GM23338 (cell line): ENCODE results near the gene CMC1. TPM values are rescaled to one million over a fixed set of nuclear protein-coding genes. Genes with fewer than 3 reads are reported as not detected.

ENCODE experiments used
- ATAC-seq: fragments of 200-7000 bp; cut with Tn5 transposase; 3 replicates; pipeline ENCODE4 v1.9.1; 2020
- DNase-seq: peaks from one replicate; pipeline ENCODE4 v3.0.0-alpha.2; 2015; ENCODE audit warnings: low spot score
- H2AFZ ChIP-seq: fragments of 200-600 bp; sonication (generic); 2 replicates; pipeline ENCODE4 v1.8.0; 2016; ENCODE audit warnings: antibody characterized with exemption, mild to moderate bottlenecking, moderate library complexity
- H3F3A ChIP-seq: fragments of 200-600 bp; sonication (generic); replicated peaks from 2 replicates; pipeline ENCODE4 v1.8.0; 2017; ENCODE audit warnings: antibody characterized with exemption, mixed run types, low read depth
- H3K27ac ChIP-seq: fragments of 200-600 bp; sonication (generic); 2 replicates; pipeline ENCODE4 v1.6.1; 2016; ENCODE audit warnings: low read depth
- H3K27me3 ChIP-seq: fragments of 200-600 bp; sonication (generic); 2 replicates; pipeline ENCODE4 v1.8.0; 2016; ENCODE audit warnings: mild to moderate bottlenecking, mixed run types, moderate library complexity; ENCODE audit not compliant: insufficient read depth
- H3K36me3 ChIP-seq: fragments of 200-600 bp; sonication (generic); 2 replicates; pipeline ENCODE4 v1.8.0; 2016; ENCODE audit warnings: mild to moderate bottlenecking; ENCODE audit not compliant: insufficient read depth
- H3K4me1 ChIP-seq: fragments of 200-600 bp; sonication (generic); 2 replicates; pipeline ENCODE4 v1.8.0; 2016; ENCODE audit warnings: mild to moderate bottlenecking, moderate library complexity; ENCODE audit not compliant: insufficient read depth
- H3K4me2 ChIP-seq: fragments of 200-600 bp; sonication (generic); 2 replicates; pipeline ENCODE4 v1.7.1; 2017; ENCODE audit warnings: mixed run types
- H3K4me3 ChIP-seq: fragments of 200-600 bp; sonication (generic); 2 replicates; pipeline ENCODE4 v1.6.1; 2016; ENCODE audit warnings: mixed run types
- H3K79me2 ChIP-seq: fragments of 200-600 bp; sonication (generic); replicated peaks from 2 replicates; pipeline ENCODE4 v1.8.0; 2017; ENCODE audit warnings: mild to moderate bottlenecking; ENCODE audit not compliant: insufficient read depth
- H3K9me2 ChIP-seq: fragments of 200-600 bp; sonication (generic); 2 replicates; pipeline ENCODE4 v1.8.0; 2017; ENCODE audit not compliant: insufficient read depth
- H4K20me1 ChIP-seq: fragments of 200-600 bp; sonication (generic); replicated peaks from 2 replicates; pipeline ENCODE4 v1.8.0; 2017; ENCODE audit warnings: mild to moderate bottlenecking; ENCODE audit not compliant: insufficient read depth
- H3K27ac Mint-ChIP-seq: 2 replicates; pipeline ENCODE4 v1.8.0; 2020; ENCODE audit warnings: inconsistent platforms, mild to moderate bottlenecking, moderate library complexity, mixed read lengths
- H3K27me3 Mint-ChIP-seq: 3 replicates; pipeline ENCODE4 v1.8.0; 2022; ENCODE audit warnings: low read depth, mild to moderate bottlenecking, moderate library complexity, mixed read lengths, inconsistent platforms; ENCODE audit not compliant: insufficient read depth, poor library complexity
- H3K36me3 Mint-ChIP-seq: 3 replicates; pipeline ENCODE4 v1.8.0; 2021; ENCODE audit warnings: low read depth, mild to moderate bottlenecking, inconsistent platforms, moderate library complexity, mixed read lengths
- H3K4me1 Mint-ChIP-seq: 3 replicates; pipeline ENCODE4 v1.8.0; 2020; ENCODE audit warnings: mild to moderate bottlenecking, inconsistent platforms, mixed read lengths
- H3K4me3 Mint-ChIP-seq: 3 replicates; pipeline ENCODE4 v1.8.0; 2021; ENCODE audit warnings: moderate library complexity, mild to moderate bottlenecking, inconsistent platforms, mixed read lengths
- H3K9me3 Mint-ChIP-seq: 3 replicates; pipeline ENCODE4 v1.8.0; 2020; ENCODE audit warnings: moderate library complexity, mild to moderate bottlenecking, inconsistent platforms, mixed read lengths
- CREB1 ChIP-seq: fragments of 250-450 bp; sonication (Bioruptor Pico); IDR thresholded peaks from 2 replicates; pipeline ENCODE4 v1.5.0; 2020; ENCODE audit warnings: low read depth, mild to moderate bottlenecking, moderate library complexity
- EZH2 ChIP-seq: fragments of 200-600 bp; sonication (generic); IDR thresholded peaks from one replicate; pipeline ENCODE4 v1.8.0; 2017; ENCODE audit warnings: antibody characterized with exemption, mild to moderate bottlenecking, low read depth; ENCODE audit not compliant: unreplicated experiment
- EZH2phosphoT487 ChIP-seq: fragments of 200-600 bp; sonication (generic); IDR thresholded peaks from one replicate; pipeline ENCODE4 v1.8.1; 2018; ENCODE audit warnings: antibody characterized with exemption; ENCODE audit not compliant: unreplicated experiment
- JUNB ChIP-seq: IDR thresholded peaks from one replicate; pipeline ENCODE4 v1.6.1; 2016; ENCODE audit warnings: antibody characterized with exemption; ENCODE audit not compliant: unreplicated experiment
- NANOG ChIP-seq: IDR thresholded peaks from 2 replicates; pipeline ENCODE4 v1.6.1; 2016; ENCODE audit warnings: antibody characterized with exemption, borderline replicate concordance
- POLR2AphosphoS5 ChIP-seq: IDR thresholded peaks from 2 replicates; pipeline ENCODE4 v1.6.1; 2016; ENCODE audit warnings: antibody characterized with exemption, low read depth
- STAT1 ChIP-seq: IDR thresholded peaks from one replicate; pipeline ENCODE4 v1.6.1; 2016; ENCODE audit warnings: antibody characterized with exemption; ENCODE audit not compliant: unreplicated experiment
- ZNF114 ChIP-seq: fragments of 250-450 bp; sonication (Bioruptor Pico); IDR thresholded peaks from 2 replicates; pipeline ENCODE4 v1.5.0; 2020; ENCODE audit warnings: mild to moderate bottlenecking, moderate library complexity
- ZNF331 ChIP-seq: fragments of 250-450 bp; sonication (Bioruptor Pico); IDR thresholded peaks from 2 replicates; pipeline ENCODE4 v1.5.0; 2020; ENCODE audit warnings: low read depth, mild to moderate bottlenecking, moderate library complexity
- ZNF462 ChIP-seq: fragments of 250-450 bp; sonication (Bioruptor Pico); IDR thresholded peaks from 2 replicates; pipeline ENCODE4 v1.5.0; 2020; ENCODE audit warnings: mild to moderate bottlenecking, moderate library complexity
- polyA plus RNA-seq: library from polyadenylated mRNA; unstranded; fragments of >200 nt; fragmentation: Nextera tagmentation; extraction: Ambion mirVana; gene quantifications from 2 replicates; pipeline ENCODE4 v1.2.1, GENCODE V29; 2016
- total RNA-seq: library from RNA; depleted of rRNA; stranded (reverse); fragments of >200 nt; shearing (Covaris generic); gene quantifications from 2 replicates; pipeline ENCODE4 v1.2.3, GENCODE V29; 2014
- TF ChIP-seq, protein P1 (sequence below): IDR thresholded peaks from 2 replicates; pipeline ENCODE4 v1.6.1; 2016; ENCODE audit warnings: antibody characterized with exemption
- TF ChIP-seq, protein P2 (sequence below), 2 experiments: fragments of 200-600 bp in 1 of 2; sonication (generic) in 1 of 2; conservative IDR thresholded peaks; 2 replicates each; pipeline versions ENCODE4 v1.5.1 to v1.6.1; 2016 to 2017; ENCODE audit warnings: antibody characterized with exemption in 2 of 2, low read depth in 2 of 2, mild to moderate bottlenecking in 2 of 2, moderate library complexity in 1 of 2
- TF ChIP-seq, protein P3 (sequence below): IDR thresholded peaks from one replicate; pipeline ENCODE4 v1.6.1; 2018; ENCODE audit warnings: antibody characterized with exemption; ENCODE audit not compliant: unreplicated experiment

The CMC1 gene
- total and polyA plus RNA-seq, 2 experiments from 2014 or later, result 9.2 to 144 TPM

DNA sequence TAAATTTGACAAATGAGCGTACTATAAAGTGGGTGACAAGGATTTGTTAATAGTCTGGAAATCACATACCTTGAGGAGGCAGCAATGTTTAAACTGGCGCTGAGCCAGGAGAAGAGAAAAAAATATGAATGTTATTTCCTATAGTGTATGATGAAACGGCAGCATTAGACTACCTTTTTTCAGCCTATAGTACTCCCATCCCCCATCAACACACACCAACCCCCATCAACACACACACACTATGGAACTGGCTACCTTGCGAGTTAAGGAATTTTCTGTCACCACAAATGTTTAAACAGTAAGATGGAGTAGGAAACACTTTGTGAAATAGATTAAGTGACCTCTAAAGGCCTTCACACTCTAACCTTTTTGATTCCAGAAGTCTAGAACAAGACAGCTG lies 60.3 kb downstream of the CMC1 start:
- H4K20me1 ChIP-seq, result no peaks in the 10 kb centered on the region
- Mint-ChIP-seq H3K27me3 (no peaks in the 10 kb centered on the region), H3K4me1 (peaks cover 6% of the 10 kb centered on the region; the same call in 2 of the 3 replicates), H3K27ac (no peak overlapping the region), H3K9me3 (no peaks in the 10 kb centered on the region), H3K4me3 (no peak overlapping the region), H3K36me3 (no peaks in the 10 kb centered on the region)
- no peaks in the 10 kb centered on the region for H3F3A ChIP-seq
- no peaks in the 10 kb centered on the region for H3K36me3 ChIP-seq
- H3K4me1 ChIP-seq, result no peaks in the 10 kb centered on the region
- no peaks in the 10 kb centered on the region for H3K9me2 ChIP-seq
- ATAC-seq, result no peak
- no peaks in the 10 kb centered on the region for H3K79me2 ChIP-seq
- TF ChIP-seq JUNB (no peak), EZH2 (no peak), EZH2phosphoT487 (no peak), POLR2AphosphoS5 (no peak), ZNF331 (CRISPR knock-in tag) (no peak), NANOG (no peak), STAT1 (no peak), CREB1 (CRISPR knock-in tag) (no peak), ZNF462 (no peak), ZNF114 (no peak)
- TF ChIP-seq, protein P1, sequence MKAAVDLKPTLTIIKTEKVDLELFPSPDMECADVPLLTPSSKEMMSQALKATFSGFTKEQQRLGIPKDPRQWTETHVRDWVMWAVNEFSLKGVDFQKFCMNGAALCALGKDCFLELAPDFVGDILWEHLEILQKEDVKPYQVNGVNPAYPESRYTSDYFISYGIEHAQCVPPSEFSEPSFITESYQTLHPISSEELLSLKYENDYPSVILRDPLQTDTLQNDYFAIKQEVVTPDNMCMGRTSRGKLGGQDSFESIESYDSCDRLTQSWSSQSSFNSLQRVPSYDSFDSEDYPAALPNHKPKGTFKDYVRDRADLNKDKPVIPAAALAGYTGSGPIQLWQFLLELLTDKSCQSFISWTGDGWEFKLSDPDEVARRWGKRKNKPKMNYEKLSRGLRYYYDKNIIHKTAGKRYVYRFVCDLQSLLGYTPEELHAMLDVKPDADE, result no peak
- TF ChIP-seq, protein P2, sequence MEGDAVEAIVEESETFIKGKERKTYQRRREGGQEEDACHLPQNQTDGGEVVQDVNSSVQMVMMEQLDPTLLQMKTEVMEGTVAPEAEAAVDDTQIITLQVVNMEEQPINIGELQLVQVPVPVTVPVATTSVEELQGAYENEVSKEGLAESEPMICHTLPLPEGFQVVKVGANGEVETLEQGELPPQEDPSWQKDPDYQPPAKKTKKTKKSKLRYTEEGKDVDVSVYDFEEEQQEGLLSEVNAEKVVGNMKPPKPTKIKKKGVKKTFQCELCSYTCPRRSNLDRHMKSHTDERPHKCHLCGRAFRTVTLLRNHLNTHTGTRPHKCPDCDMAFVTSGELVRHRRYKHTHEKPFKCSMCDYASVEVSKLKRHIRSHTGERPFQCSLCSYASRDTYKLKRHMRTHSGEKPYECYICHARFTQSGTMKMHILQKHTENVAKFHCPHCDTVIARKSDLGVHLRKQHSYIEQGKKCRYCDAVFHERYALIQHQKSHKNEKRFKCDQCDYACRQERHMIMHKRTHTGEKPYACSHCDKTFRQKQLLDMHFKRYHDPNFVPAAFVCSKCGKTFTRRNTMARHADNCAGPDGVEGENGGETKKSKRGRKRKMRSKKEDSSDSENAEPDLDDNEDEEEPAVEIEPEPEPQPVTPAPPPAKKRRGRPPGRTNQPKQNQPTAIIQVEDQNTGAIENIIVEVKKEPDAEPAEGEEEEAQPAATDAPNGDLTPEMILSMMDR (conservative IDR thresholded peaks at IDR 0.05; ENCODE audit: low read depth in 2 of 2), result no peak
- TF ChIP-seq, protein P3, sequence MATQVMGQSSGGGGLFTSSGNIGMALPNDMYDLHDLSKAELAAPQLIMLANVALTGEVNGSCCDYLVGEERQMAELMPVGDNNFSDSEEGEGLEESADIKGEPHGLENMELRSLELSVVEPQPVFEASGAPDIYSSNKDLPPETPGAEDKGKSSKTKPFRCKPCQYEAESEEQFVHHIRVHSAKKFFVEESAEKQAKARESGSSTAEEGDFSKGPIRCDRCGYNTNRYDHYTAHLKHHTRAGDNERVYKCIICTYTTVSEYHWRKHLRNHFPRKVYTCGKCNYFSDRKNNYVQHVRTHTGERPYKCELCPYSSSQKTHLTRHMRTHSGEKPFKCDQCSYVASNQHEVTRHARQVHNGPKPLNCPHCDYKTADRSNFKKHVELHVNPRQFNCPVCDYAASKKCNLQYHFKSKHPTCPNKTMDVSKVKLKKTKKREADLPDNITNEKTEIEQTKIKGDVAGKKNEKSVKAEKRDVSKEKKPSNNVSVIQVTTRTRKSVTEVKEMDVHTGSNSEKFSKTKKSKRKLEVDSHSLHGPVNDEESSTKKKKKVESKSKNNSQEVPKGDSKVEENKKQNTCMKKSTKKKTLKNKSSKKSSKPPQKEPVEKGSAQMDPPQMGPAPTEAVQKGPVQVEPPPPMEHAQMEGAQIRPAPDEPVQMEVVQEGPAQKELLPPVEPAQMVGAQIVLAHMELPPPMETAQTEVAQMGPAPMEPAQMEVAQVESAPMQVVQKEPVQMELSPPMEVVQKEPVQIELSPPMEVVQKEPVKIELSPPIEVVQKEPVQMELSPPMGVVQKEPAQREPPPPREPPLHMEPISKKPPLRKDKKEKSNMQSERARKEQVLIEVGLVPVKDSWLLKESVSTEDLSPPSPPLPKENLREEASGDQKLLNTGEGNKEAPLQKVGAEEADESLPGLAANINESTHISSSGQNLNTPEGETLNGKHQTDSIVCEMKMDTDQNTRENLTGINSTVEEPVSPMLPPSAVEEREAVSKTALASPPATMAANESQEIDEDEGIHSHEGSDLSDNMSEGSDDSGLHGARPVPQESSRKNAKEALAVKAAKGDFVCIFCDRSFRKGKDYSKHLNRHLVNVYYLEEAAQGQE, result no peak
- DNase-seq, result no peak
- H2AFZ ChIP-seq, result no peak overlapping the region
- no peak overlapping the region for H3K27ac ChIP-seq
- H3K4me2 ChIP-seq, result no peak overlapping the region
- no peak overlapping the region for H3K4me3 ChIP-seq
- H3K27me3 ChIP-seq, result no peaks in the 10 kb centered on the region
